Stomach (tissue), 4 donors: ENCODE data around the gene KIAA0513.

Experiments used
- CTCF ChIP-seq, 7 experiments: fragments of 450-650 bp in 4 of 7; fragments of 200-600 bp in 3 of 7; sonication (generic) in 3 of 7; IDR thresholded peaks; one replicate each; pipeline ENCODE4 v1.5.1; 2016 to 2019; ENCODE audit warnings: antibody characterized with exemption in 7 of 7, control low read depth in 2 of 7, mild to moderate bottlenecking in 1 of 7
- EP300 ChIP-seq: sonication (generic); formaldehyde crosslinking; IDR thresholded peaks from one replicate; pipeline ENCODE4 v1.6.1; 2017; ENCODE audit warnings: antibody characterized with exemption
- POLR2AphosphoS5 ChIP-seq, 3 donors: sonication (generic); formaldehyde crosslinking; IDR thresholded peaks; one replicate each; pipeline ENCODE4 v1.6.1; 2016; ENCODE audit warnings: antibody characterized with exemption in 3 of 3

DNA sequence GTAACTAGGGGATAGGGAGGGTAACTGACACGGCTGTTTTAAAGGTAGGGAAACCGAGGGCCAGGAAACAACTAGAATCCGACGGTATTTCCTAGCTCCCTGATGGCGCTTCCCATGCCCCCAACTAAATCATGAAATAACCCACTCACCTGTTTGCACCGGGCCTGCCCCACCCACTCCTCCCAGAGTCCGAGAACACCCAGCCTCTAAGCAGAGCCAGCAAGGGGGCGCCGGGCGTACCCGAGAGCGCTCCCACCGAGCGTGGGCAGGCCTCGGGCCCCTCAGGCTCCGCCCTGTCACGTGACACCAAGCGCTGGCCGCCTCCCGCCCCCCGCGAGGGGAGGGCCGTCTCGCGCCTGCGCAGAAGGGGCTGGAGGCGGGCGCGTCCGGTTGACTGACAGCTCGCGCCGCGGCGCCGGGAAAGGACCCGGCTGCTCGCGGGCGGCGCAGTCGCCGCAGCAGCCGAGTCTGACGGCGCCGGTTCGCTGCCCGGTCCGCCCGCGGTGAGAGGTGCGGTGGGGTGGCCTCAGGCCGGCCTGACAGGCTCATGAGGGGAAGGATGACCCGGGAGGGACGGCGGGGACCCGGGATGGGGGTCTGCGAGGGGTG, at the start of gene KIAA0513:
- TF ChIP-seq EP300 (no peak), CTCF (IDR thresholded peaks at IDR 0.05) (peak in 1 of 7 experiments; percentile 15), POLR2AphosphoS5 (IDR thresholded peaks at IDR 0.05) (peak; percentile 87 to 97 (median 96))
